Measurements from ENCODE around the gene SYNGR2. TPM values are rescaled to one million over a fixed set of nuclear protein-coding genes. Genes with fewer than 3 reads are reported as not detected.

SYNGR2 gene
- total and polyA plus RNA-seq, 2 experiments from 2014 or later: 46.9 to 61.6 TPM

DNA sequence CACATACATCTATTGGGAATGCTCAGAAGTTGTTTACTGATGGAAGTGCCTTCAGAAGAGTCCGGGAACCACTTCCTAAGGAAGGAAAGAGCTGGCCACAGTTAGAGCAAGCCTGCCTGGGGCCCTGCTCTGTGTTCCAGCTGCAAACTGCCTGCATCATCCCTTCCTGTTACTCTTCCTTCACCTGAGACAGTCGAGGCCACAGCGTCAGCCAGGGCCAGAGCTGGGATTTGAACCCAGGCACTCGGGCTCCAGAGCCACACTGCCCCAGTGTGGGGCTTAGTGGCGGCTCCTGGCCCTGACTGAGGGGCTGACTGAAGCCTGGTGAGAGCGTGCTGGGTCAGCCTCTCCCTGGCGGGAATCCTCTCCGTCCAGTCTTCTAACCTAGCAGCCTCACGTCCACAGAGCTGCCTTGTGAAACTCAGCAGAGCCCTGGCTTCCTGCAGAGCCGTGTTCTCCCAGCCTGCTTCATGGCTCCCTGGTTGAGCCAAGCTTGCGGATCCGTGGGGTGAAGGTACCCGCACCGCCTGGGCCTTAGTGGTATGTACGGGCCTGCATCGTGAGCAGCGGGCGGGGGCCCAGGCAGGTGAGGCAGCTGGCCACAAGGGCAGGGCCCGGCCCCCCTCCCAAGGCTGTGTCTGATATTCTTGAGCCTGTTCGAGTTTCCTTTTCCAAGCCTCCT is 26.8 kb upstream of the SYNGR2 start:
- H3K4me3 Mint-ChIP-seq: no peak overlapping the region
- TF ChIP-seq ZNF331 (CRISPR knock-in tag; IDR thresholded peaks at IDR 0.05; ENCODE audit: low read depth) (no peak), NANOG (IDR thresholded peaks at IDR 0.05; ENCODE audit: borderline replicate concordance) (no peak), POLR2AphosphoS5 (IDR thresholded peaks at IDR 0.05; ENCODE audit: low read depth) (no peak), EZH2phosphoT487 (IDR thresholded peaks at IDR 0.05; ENCODE audit: unreplicated experiment) (no peak), CREB1 (CRISPR knock-in tag; IDR thresholded peaks at IDR 0.05; ENCODE audit: low read depth) (no peak), EZH2 (IDR thresholded peaks at IDR 0.05; ENCODE audit: low read depth, unreplicated experiment) (no peak), ZNF114 (CRISPR knock-in tag; IDR thresholded peaks at IDR 0.05) (no peak), JUNB (IDR thresholded peaks at IDR 0.05; ENCODE audit: unreplicated experiment) (no peak)
- TF ChIP-seq, protein P1, sequence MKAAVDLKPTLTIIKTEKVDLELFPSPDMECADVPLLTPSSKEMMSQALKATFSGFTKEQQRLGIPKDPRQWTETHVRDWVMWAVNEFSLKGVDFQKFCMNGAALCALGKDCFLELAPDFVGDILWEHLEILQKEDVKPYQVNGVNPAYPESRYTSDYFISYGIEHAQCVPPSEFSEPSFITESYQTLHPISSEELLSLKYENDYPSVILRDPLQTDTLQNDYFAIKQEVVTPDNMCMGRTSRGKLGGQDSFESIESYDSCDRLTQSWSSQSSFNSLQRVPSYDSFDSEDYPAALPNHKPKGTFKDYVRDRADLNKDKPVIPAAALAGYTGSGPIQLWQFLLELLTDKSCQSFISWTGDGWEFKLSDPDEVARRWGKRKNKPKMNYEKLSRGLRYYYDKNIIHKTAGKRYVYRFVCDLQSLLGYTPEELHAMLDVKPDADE (IDR thresholded peaks at IDR 0.05): no peak
- TF ChIP-seq, protein P2, sequence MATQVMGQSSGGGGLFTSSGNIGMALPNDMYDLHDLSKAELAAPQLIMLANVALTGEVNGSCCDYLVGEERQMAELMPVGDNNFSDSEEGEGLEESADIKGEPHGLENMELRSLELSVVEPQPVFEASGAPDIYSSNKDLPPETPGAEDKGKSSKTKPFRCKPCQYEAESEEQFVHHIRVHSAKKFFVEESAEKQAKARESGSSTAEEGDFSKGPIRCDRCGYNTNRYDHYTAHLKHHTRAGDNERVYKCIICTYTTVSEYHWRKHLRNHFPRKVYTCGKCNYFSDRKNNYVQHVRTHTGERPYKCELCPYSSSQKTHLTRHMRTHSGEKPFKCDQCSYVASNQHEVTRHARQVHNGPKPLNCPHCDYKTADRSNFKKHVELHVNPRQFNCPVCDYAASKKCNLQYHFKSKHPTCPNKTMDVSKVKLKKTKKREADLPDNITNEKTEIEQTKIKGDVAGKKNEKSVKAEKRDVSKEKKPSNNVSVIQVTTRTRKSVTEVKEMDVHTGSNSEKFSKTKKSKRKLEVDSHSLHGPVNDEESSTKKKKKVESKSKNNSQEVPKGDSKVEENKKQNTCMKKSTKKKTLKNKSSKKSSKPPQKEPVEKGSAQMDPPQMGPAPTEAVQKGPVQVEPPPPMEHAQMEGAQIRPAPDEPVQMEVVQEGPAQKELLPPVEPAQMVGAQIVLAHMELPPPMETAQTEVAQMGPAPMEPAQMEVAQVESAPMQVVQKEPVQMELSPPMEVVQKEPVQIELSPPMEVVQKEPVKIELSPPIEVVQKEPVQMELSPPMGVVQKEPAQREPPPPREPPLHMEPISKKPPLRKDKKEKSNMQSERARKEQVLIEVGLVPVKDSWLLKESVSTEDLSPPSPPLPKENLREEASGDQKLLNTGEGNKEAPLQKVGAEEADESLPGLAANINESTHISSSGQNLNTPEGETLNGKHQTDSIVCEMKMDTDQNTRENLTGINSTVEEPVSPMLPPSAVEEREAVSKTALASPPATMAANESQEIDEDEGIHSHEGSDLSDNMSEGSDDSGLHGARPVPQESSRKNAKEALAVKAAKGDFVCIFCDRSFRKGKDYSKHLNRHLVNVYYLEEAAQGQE (IDR thresholded peaks at IDR 0.05; ENCODE audit: unreplicated experiment): no peak
- TF ChIP-seq, protein P3, sequence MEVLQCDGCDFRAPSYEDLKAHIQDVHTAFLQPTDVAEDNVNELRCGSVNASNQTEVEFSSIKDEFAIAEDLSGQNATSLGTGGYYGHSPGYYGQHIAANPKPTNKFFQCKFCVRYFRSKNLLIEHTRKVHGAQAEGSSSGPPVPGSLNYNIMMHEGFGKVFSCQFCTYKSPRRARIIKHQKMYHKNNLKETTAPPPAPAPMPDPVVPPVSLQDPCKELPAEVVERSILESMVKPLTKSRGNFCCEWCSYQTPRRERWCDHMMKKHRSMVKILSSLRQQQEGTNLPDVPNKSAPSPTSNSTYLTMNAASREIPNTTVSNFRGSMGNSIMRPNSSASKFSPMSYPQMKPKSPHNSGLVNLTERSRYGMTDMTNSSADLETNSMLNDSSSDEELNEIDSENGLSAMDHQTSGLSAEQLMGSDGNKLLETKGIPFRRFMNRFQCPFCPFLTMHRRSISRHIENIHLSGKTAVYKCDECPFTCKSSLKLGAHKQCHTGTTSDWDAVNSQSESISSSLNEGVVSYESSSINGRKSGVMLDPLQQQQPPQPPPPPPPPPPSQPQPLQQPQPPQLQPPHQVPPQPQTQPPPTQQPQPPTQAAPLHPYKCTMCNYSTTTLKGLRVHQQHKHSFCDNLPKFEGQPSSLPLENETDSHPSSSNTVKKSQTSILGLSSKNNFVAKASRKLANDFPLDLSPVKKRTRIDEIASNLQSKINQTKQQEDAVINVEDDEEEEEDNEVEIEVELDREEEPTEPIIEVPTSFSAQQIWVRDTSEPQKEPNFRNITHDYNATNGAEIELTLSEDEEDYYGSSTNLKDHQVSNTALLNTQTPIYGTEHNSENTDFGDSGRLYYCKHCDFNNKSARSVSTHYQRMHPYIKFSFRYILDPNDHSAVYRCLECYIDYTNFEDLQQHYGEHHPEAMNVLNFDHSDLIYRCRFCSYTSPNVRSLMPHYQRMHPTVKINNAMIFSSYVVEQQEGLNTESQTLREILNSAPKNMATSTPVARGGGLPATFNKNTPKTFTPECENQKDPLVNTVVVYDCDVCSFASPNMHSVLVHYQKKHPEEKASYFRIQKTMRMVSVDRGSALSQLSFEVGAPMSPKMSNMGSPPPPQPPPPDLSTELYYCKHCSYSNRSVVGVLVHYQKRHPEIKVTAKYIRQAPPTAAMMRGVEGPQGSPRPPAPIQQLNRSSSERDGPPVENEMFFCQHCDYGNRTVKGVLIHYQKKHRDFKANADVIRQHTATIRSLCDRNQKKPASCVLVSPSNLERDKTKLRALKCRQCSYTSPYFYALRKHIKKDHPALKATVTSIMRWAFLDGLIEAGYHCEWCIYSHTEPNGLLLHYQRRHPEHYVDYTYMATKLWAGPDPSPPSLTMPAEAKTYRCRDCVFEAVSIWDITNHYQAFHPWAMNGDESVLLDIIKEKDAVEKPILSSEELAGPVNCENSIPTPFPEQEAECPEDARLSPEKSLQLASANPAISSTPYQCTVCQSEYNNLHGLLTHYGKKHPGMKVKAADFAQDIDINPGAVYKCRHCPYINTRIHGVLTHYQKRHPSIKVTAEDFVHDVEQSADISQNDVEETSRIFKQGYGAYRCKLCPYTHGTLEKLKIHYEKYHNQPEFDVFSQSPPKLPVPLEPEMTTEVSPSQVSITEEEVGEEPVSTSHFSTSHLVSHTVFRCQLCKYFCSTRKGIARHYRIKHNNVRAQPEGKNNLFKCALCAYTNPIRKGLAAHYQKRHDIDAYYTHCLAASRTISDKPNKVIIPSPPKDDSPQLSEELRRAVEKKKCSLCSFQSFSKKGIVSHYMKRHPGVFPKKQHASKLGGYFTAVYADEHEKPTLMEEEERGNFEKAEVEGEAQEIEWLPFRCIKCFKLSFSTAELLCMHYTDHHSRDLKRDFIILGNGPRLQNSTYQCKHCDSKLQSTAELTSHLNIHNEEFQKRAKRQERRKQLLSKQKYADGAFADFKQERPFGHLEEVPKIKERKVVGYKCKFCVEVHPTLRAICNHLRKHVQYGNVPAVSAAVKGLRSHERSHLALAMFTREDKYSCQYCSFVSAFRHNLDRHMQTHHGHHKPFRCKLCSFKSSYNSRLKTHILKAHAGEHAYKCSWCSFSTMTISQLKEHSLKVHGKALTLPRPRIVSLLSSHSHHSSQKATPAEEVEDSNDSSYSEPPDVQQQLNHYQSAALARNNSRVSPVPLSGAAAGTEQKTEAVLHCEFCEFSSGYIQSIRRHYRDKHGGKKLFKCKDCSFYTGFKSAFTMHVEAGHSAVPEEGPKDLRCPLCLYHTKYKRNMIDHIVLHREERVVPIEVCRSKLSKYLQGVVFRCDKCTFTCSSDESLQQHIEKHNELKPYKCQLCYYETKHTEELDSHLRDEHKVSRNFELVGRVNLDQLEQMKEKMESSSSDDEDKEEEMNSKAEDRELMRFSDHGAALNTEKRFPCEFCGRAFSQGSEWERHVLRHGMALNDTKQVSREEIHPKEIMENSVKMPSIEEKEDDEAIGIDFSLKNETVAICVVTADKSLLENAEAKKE (CRISPR knock-in tag; IDR thresholded peaks at IDR 0.05): no peak
- TF ChIP-seq, protein P4, sequence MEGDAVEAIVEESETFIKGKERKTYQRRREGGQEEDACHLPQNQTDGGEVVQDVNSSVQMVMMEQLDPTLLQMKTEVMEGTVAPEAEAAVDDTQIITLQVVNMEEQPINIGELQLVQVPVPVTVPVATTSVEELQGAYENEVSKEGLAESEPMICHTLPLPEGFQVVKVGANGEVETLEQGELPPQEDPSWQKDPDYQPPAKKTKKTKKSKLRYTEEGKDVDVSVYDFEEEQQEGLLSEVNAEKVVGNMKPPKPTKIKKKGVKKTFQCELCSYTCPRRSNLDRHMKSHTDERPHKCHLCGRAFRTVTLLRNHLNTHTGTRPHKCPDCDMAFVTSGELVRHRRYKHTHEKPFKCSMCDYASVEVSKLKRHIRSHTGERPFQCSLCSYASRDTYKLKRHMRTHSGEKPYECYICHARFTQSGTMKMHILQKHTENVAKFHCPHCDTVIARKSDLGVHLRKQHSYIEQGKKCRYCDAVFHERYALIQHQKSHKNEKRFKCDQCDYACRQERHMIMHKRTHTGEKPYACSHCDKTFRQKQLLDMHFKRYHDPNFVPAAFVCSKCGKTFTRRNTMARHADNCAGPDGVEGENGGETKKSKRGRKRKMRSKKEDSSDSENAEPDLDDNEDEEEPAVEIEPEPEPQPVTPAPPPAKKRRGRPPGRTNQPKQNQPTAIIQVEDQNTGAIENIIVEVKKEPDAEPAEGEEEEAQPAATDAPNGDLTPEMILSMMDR (conservative IDR thresholded peaks at IDR 0.05; ENCODE audit: low read depth in 2 of 2): no peak
- no peak overlapping the region for H3K4me2 ChIP-seq

More for the DNA sequence above, 26.8 kb upstream of the SYNGR2 start:
- Histone ChIP-seq H3K36me3 (ENCODE audit: insufficient read depth) (no peaks in the 10 kb centered on the region), H3F3A (replicated peaks; ENCODE audit: low read depth) (0 out of 2 replicates have a peak, but pooled peaks cover 8% of the 10 kb centered on the region), H3K27ac (ENCODE audit: low read depth) (no peak overlapping the region), H3K4me3 (no peak overlapping the region), H3K4me1 (ENCODE audit: insufficient read depth) (peaks cover 5% of the 10 kb centered on the region; the same call in 1 of the 2 replicates), H2AFZ (no peak overlapping the region), H3K27me3 (ENCODE audit: insufficient read depth) (0 out of 2 replicates have a peak, but pooled peaks cover 3% of the 10 kb centered on the region), H3K9me2 (ENCODE audit: insufficient read depth) (no peaks in the 10 kb centered on the region), H4K20me1 (replicated peaks; ENCODE audit: insufficient read depth) (no peaks in the 10 kb centered on the region), H3K79me2 (replicated peaks; ENCODE audit: insufficient read depth) (no peaks in the 10 kb centered on the region)
- Mint-ChIP-seq H3K27ac (no peak overlapping the region), H3K27me3 (ENCODE audit: insufficient read depth, low read depth, poor library complexity) (peaks cover 6% of the 10 kb centered on the region), H3K9me3 (no peaks in the 10 kb centered on the region), H3K4me1 (peaks cover 7% of the 10 kb centered on the region; the same call in 2 of the 3 replicates), H3K36me3 (ENCODE audit: low read depth) (no peaks in the 10 kb centered on the region)
- ATAC-seq (no peak), DNase-seq (ENCODE audit: low spot score) (no peak)
